ENCODE results near the gene TRMT112. TPM values are rescaled to one million over a fixed set of nuclear protein-coding genes. Genes with fewer than 3 reads are reported as not detected.

Gene TRMT112
- total and polyA plus RNA-seq, 7 donors = 78.1 to 311 (median 125) TPM

GRCh38 chr11:64268893-64269539 is 48.3 kb downstream of the TRMT112 start:
- 1 to 3% (median 3%) methylated on average over 34 of the region's 34 CpGs for WGBS, 3 donors
- intact Hi-C loops (cut with DNase I) = loop anchor here (2.0 to 5.0 kb wide), 3 partner anchors 16 to 67 kb away; partner anchors contain the start of gene PLCB3 (in 1 of the 2)
- peak; percentile 14 to 34 (median 34) for ATAC-seq

DNA sequence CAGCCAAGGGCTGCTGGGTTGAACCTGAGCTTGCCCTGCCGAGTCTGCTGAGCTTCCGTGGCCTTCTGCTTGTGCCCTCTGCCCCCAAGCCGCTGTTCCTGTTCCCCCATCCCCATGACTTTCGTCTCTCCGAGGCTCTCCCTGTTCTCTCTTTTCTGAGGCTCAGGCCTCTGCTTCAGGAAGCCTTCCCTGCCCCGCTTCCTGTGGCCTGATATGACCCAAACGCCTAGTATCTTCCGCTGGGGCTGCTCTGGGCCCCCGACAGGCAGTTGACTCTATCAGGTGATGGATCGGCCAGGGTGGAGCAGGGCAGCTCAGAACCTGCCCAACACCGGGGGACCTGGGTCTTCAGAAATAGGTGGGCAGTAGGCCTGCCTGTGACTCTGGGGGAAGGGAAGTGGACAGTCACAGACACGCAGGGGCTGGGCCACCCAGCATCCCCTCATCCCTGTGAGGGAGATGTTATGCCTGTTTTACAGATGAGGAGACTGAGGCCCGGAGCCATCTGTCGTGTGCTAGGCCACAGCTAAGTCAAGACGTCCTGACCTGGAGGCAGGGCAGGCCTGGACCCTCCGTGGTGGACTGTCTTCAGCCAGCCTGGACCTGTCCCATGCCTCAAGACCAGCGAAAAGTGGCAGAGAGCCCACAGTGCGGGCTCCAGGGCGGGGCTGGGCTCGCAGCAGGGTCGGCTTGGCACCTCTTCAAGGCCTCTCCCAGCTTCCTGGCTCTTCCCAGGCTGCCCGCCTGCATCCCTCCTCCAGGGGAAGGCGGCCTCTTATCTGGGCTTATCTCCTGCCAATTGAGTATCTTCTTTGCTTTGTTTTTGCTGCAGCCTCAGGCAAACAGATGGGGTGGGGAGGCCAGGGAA is 49.1 kb downstream of the TRMT112 start:
- peaks cover 20% of the 10 kb centered on the region for H3K4me1 ChIP-seq
- no peak for TF ChIP-seq CTCF (IDR thresholded peaks at IDR 0.05)
- no peak for ATAC-seq
- H3K4me3 ChIP-seq = peak overlapping the region; percentile 83
- intact Hi-C loops (cut with DNase I) = loop anchor here (2.0 to 5.0 kb wide), 3 partner anchors 15 to 66 kb away; partner anchors contain the start of gene PLCB3 (in 1 of the 2)
- WGBS, 3 donors = 42 to 52% (median 49%) methylated on average over 23 of the region's 23 CpGs
- DNase-seq = peak; percentile 67 to 77
- H3K27ac ChIP-seq = peak overlapping the region; percentile 93
- peaks cover 3 to 29% of the 10 kb centered on the region in 2 donors for H3K36me3 ChIP-seq (ENCODE audit: insufficient read depth in 1 of 2, low read depth in 1 of 2)
- H3K27me3 ChIP-seq (ENCODE audit: insufficient read depth in 3 of 3, low read length in 2 of 3) = no peaks in the 10 kb centered on the region
- no peaks in the 10 kb centered on the region for H3K9me3 ChIP-seq

More at GRCh38 chr11:64268893-64269539, 48.3 kb downstream of the TRMT112 start:
- no peak for TF ChIP-seq CTCF (IDR thresholded peaks at IDR 0.05)
- peaks cover 3 to 24% of the 10 kb centered on the region in 2 donors for H3K36me3 ChIP-seq (ENCODE audit: insufficient read depth in 1 of 2, low read depth in 1 of 2)
- peak overlapping the region; percentile 83 for H3K4me3 ChIP-seq
- H3K4me1 ChIP-seq = peaks cover 20% of the 10 kb centered on the region
- H3K27me3 ChIP-seq (ENCODE audit: insufficient read depth in 3 of 3, low read length in 2 of 3) = no peaks in the 10 kb centered on the region
- DNase-seq = peak; percentile 85 to 90
- peak overlapping the region; percentile 93 for H3K27ac ChIP-seq
- H3K9me3 ChIP-seq = no peaks in the 10 kb centered on the region

DNA sequence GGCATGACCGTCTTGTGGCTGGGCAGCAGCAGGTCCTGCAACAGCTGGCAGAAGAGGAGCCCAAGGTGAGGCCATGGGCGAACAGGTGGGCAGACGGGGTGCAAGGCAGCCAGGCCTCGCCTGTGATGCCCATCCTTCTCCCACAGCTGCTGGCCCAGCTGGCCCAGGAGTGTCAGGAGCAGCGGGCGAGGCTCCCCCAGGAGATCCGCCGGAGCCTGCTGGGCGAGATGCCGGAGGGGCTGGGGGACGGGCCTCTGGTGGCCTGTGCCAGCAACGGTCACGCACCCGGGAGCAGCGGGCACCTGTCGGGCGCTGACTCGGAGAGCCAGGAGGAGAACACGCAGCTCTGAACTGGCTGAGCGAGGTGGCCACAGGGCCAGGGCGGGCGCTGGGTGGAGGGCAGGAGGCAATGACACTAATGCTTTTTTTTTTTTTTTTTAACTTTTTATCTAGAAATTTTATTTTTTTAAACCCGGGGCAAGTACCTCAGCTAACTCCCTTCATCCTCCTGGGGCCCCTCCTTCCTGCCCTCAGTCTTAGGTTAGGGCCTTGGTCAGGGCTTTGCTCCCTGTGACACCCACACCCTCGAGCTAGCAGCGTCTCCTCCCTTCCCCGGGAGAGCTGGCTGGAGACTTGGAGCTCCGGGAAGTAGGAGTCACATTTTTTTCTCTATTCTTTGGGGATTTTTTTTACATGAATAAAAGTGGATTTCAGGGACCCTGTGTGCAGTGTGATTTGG is 50.0 kb downstream of the TRMT112 start:
- Histone ChIP-seq H3K9me3 (no peaks in the 10 kb centered on the region), H3K27me3 (ENCODE audit: insufficient read depth in 3 of 3, low read length in 2 of 3) (no peaks in the 10 kb centered on the region), H3K36me3 (ENCODE audit: insufficient read depth in 1 of 2, low read depth in 1 of 2) (peaks cover 3 to 38% of the 10 kb centered on the region in 2 donors), H3K4me3 (no peak overlapping the region), H3K27ac (peak overlapping the region; percentile 93), H3K4me1 (peaks cover 20% of the 10 kb centered on the region)
- intact Hi-C loops (cut with DNase I) = loop anchor here in 1 of 2 donors (5.0 kb wide), 1 partner anchor 65 kb away; no protein-coding TSS in a partner anchor
- 64 to 75% (median 68%) methylated on average over 23 to 27 of the region's 27 CpGs for WGBS, 3 donors
- DNase-seq (peak in 1 of 2 donors; percentile 60), ATAC-seq (no peak)
- TF ChIP-seq CTCF (IDR thresholded peaks at IDR 0.05) = no peak

Other genes starting within 250 kb of the TRMT112 start
- gene MACROD1, start 151.4 kb downstream of the TRMT112 start, total RNA-seq = 100 to 1,000 TPM; 151 to 206 (median 182) TPM
- 100 to 1,000 TPM; 147 to 281 (median 177) TPM for gene MACROD1, start 151.4 kb downstream of the TRMT112 start, polyA plus RNA-seq
- 100 to 1,000 TPM; 124 to 194 (median 162) TPM for gene STIP1, start 131.4 kb downstream of the TRMT112 start, total RNA-seq
- 100 to 1,000 TPM; 158 to 207 (median 205) TPM for gene STIP1, start 131.4 kb downstream of the TRMT112 start, polyA plus RNA-seq
- gene FERMT3, start 110.8 kb downstream of the TRMT112 start, total RNA-seq = 10 to 100 TPM in 1 of 4 donors, 1 to 10 TPM in 3; 6.7 to 11.7 (median 8.4) TPM
- gene FERMT3, start 110.8 kb downstream of the TRMT112 start, polyA plus RNA-seq = 1 to 10 TPM; 2.5 to 4.3 (median 3.0) TPM
- gene TRPT1, start 91.4 kb downstream of the TRMT112 start, total RNA-seq = 100 to 1,000 TPM in 1 of 4 donors, 10 to 100 TPM in 3; 49.6 to 131 (median 92.5) TPM
- 100 to 1,000 TPM in 2 of 3 donors, 10 to 100 TPM in 1; 88.9 to 109 (median 103) TPM for gene TRPT1, start 91.4 kb downstream of the TRMT112 start, polyA plus RNA-seq
- 10 to 100 TPM; 39.6 to 59.3 (median 49.6) TPM for gene NUDT22, start 91.3 kb downstream of the TRMT112 start, total RNA-seq
- gene NUDT22, start 91.3 kb downstream of the TRMT112 start, polyA plus RNA-seq = 10 to 100 TPM; 31.6 to 56.0 (median 43.0) TPM
- 10 to 100 TPM; 22.9 to 45.8 (median 30.5) TPM for gene DNAJC4, start 87.0 kb downstream of the TRMT112 start, total RNA-seq
- gene DNAJC4, start 87.0 kb downstream of the TRMT112 start, polyA plus RNA-seq = 10 to 100 TPM; 29.3 to 39.7 (median 29.6) TPM
- 100 to 1,000 TPM in 2 of 4 donors, 10 to 100 TPM in 2; 77.0 to 125 (median 103) TPM for gene VEGFB, start 83.0 kb downstream of the TRMT112 start, total RNA-seq
- gene VEGFB, start 83.0 kb downstream of the TRMT112 start, polyA plus RNA-seq = 100 to 1,000 TPM in 1 of 3 donors, 10 to 100 TPM in 2; 80.4 to 104 (median 100.0) TPM
- gene FKBP2, start 76.5 kb downstream of the TRMT112 start, total RNA-seq = 10 to 100 TPM; 17.8 to 26.6 (median 22.3) TPM
- 100 to 1,000 TPM in 1 of 3 donors, 10 to 100 TPM in 2; 45.4 to 228 (median 85.1) TPM for gene FKBP2, start 76.5 kb downstream of the TRMT112 start, polyA plus RNA-seq
- 100 to 1,000 TPM; 129 to 395 (median 209) TPM for gene PPP1R14B, start 70.6 kb downstream of the TRMT112 start, total RNA-seq
- 100 to 1,000 TPM; 206 to 522 (median 236) TPM for gene PPP1R14B, start 70.6 kb downstream of the TRMT112 start, polyA plus RNA-seq
- 10 to 100 TPM in 1 of 4 donors, 1 to 10 TPM in 3; 5.9 to 10.4 (median 8.2) TPM for gene PLCB3, start 66.0 kb downstream of the TRMT112 start, total RNA-seq
- 1 to 10 TPM; 3.8 to 4.7 (median 4.6) TPM for gene PLCB3, start 66.0 kb downstream of the TRMT112 start, polyA plus RNA-seq
- 10 to 100 TPM; 29.8 to 32.6 (median 30.4) TPM for gene BAD, start 32.9 kb downstream of the TRMT112 start, total RNA-seq
- 100 to 1,000 TPM in 1 of 3 donors, 10 to 100 TPM in 2; 27.7 to 135 (median 69.1) TPM for gene BAD, start 32.9 kb downstream of the TRMT112 start, polyA plus RNA-seq
- 10 to 100 TPM; 13.8 to 20.7 (median 17.6) TPM for gene GPR137, start 31.7 kb downstream of the TRMT112 start, total RNA-seq
- gene GPR137, start 31.7 kb downstream of the TRMT112 start, polyA plus RNA-seq = 10 to 100 TPM; 14.2 to 49.9 (median 17.7) TPM
- not detected for gene KCNK4, start 26.3 kb downstream of the TRMT112 start, total RNA-seq
- not detected for gene KCNK4, start 26.3 kb downstream of the TRMT112 start, polyA plus RNA-seq
- not detected for gene CATSPERZ, start 17.2 kb downstream of the TRMT112 start, total RNA-seq
- gene CATSPERZ, start 17.2 kb downstream of the TRMT112 start, polyA plus RNA-seq = under 1 TPM in 1 of 3 donors, not detected in 2; 0.05 TPM
- 100 to 1,000 TPM; 104 to 261 (median 146) TPM for gene ESRRA, start 12.0 kb downstream of the TRMT112 start, total RNA-seq
- 100 to 1,000 TPM; 274 to 362 (median 316) TPM for gene ESRRA, start 12.0 kb downstream of the TRMT112 start, polyA plus RNA-seq
- 100 to 1,000 TPM; 122 to 178 (median 156) TPM for gene PRDX5, start 562 bp upstream of the TRMT112 start, total RNA-seq
- 100 to 1,000 TPM; 304 to 323 (median 321) TPM for gene PRDX5, start 562 bp upstream of the TRMT112 start, polyA plus RNA-seq
- 1 to 10 TPM; 1.4 to 2.9 (median 2.2) TPM for gene CCDC88B, start 22.6 kb upstream of the TRMT112 start, total RNA-seq
- 1 to 10 TPM; 2.5 to 3.6 (median 3.2) TPM for gene CCDC88B, start 22.6 kb upstream of the TRMT112 start, polyA plus RNA-seq
- gene RPS6KA4, start 41.6 kb upstream of the TRMT112 start, total RNA-seq = 10 to 100 TPM in 3 of 4 donors, 1 to 10 TPM in 1; 9.5 to 15.9 (median 13.6) TPM
- gene RPS6KA4, start 41.6 kb upstream of the TRMT112 start, polyA plus RNA-seq = 10 to 100 TPM; 11.5 to 13.8 (median 13.1) TPM
- not detected for gene SLC22A11, start 238.4 kb upstream of the TRMT112 start, total RNA-seq
- not detected for gene SLC22A11, start 238.4 kb upstream of the TRMT112 start, polyA plus RNA-seq